OCI-LY7 (cell line): ENCODE results near the gene RIC8B. TPM values are rescaled to one million over a fixed set of nuclear protein-coding genes. Genes with fewer than 3 reads are reported as not detected.

Experiments
- BruUV-seq: library from RNA; stranded (reverse); fragments of 400-500 nt; replicated peaks from 2 replicates; lab custom pipeline; 2021; lab: Mats Ljungman, UMichigan
- CTCF ChIA-PET: fragments of 300-600 bp; sonication (Branson Sonifier 250); formaldehyde crosslinking; loops from one replicate; lab custom pipeline; 2022; ENCODE audit warnings: antibody characterized with exemption; ENCODE audit not compliant: unreplicated experiment; lab: Charles Lee
- POLR2A ChIA-PET: fragments of 300-600 bp; sonication (Branson Sonifier 250); formaldehyde crosslinking; loops from one replicate; lab custom pipeline; 2022; ENCODE audit warnings: antibody characterized with exemption; lab: Charles Lee
- DNase-seq: peaks from one replicate; pipeline ENCODE4 v3.0.0-alpha.2; 2015; ENCODE audit warnings: low spot score
- H2AFZ ChIP-seq: fragments of 200-600 bp; sonication (generic), shearing (Covaris generic); 2 replicates; pipeline ENCODE4 v1.6.1; 2014; ENCODE audit warnings: mild to moderate bottlenecking, antibody characterized with exemption, low read length, moderate library complexity
- H3K27ac ChIP-seq: fragments of 200-600 bp; sonication (generic); 2 replicates; pipeline ENCODE4 v1.5.1; 2014; ENCODE audit warnings: mixed run types, low read depth, mild to moderate bottlenecking, moderate library complexity, low read length, inconsistent platforms; ENCODE audit not compliant: poor library complexity, severe bottlenecking
- H3K36me3 ChIP-seq: fragments of 200-600 bp; sonication (generic); 2 replicates; pipeline ENCODE4 v1.6.1; 2014; ENCODE audit warnings: mild to moderate bottlenecking, antibody characterized with exemption, low read length, moderate library complexity, mixed read lengths; ENCODE audit not compliant: insufficient read depth
- H3K4me1 ChIP-seq: fragments of 200-600 bp; sonication (generic); 2 replicates; pipeline ENCODE4 v1.5.1; 2014; ENCODE audit warnings: mild to moderate bottlenecking, low read length; ENCODE audit not compliant: insufficient read depth, poor library complexity, severe bottlenecking
- H3K4me2 ChIP-seq: fragments of 200-600 bp; sonication (generic); 2 replicates; pipeline ENCODE4 v1.6.1; 2014; ENCODE audit warnings: mild to moderate bottlenecking, low read length
- H3K4me3 ChIP-seq: fragments of 200-600 bp; sonication (generic); 2 replicates; pipeline ENCODE4 v1.5.1; 2014; ENCODE audit warnings: mild to moderate bottlenecking, low read depth, low read length; ENCODE audit not compliant: poor library complexity, severe bottlenecking
- H3K79me2 ChIP-seq: fragments of 200-600 bp; sonication (generic); 2 replicates; pipeline ENCODE4 v1.6.1; 2016; ENCODE audit warnings: low read depth, mild to moderate bottlenecking, low read length, moderate library complexity, mixed read lengths; ENCODE audit not compliant: insufficient read depth
- H3K9me2 ChIP-seq: fragments of 200-600 bp; sonication (generic); 2 replicates; pipeline ENCODE4 v1.6.1; 2016; ENCODE audit warnings: mild to moderate bottlenecking, low read length, mixed read lengths; ENCODE audit not compliant: insufficient read depth
- H3K9me3 ChIP-seq: fragments of 200-600 bp; sonication (generic); 2 replicates; pipeline ENCODE4 v1.6.1; 2014; ENCODE audit warnings: mild to moderate bottlenecking, mixed run types, low read length, mixed read lengths
- H4K20me1 ChIP-seq: fragments of 200-600 bp; sonication (generic); 2 replicates; pipeline ENCODE4 v1.6.1; 2014; ENCODE audit warnings: mild to moderate bottlenecking, antibody characterized with exemption, low read length, moderate library complexity, mixed read lengths; ENCODE audit not compliant: insufficient read depth
- EZH2phosphoT487 ChIP-seq: fragments of 200-600 bp; sonication (generic); IDR thresholded peaks from 2 replicates; pipeline ENCODE4 v1.6.1; 2018; ENCODE audit warnings: low read depth, borderline replicate concordance, mild to moderate bottlenecking, mixed run types, antibody characterized with exemption, low read length, moderate library complexity, mixed read lengths
- intact Hi-C: fragments of 100-400 bp; cut with micrococcal nuclease; formaldehyde crosslinking; loops from one replicate; pipeline ENCODE4 v1.10.0; 2022; ENCODE audit not compliant: unreplicated experiment
- total RNA-seq, 2 experiments: library from RNA; depleted of rRNA in 1 of 2; stranded (reverse); fragments of >200 nt in 1 of 2; shearing (Covaris generic) in 1 of 2; gene quantifications; 2 replicates each; pipeline ENCODE4 v1.2.3, GENCODE V29; 2014 to 2022
- TF ChIP-seq, protein P1 (sequence below): fragments of 200-600 bp; sonication (generic); conservative IDR thresholded peaks from 2 replicates; pipeline ENCODE4 v1.5.1; 2014; ENCODE audit warnings: mild to moderate bottlenecking, antibody characterized with exemption, low read length, moderate library complexity, mixed read lengths

RIC8B gene
- total RNA-seq, 2 experiments from 2014 or later, result 9.6 TPM; not detected in 1

DNA sequence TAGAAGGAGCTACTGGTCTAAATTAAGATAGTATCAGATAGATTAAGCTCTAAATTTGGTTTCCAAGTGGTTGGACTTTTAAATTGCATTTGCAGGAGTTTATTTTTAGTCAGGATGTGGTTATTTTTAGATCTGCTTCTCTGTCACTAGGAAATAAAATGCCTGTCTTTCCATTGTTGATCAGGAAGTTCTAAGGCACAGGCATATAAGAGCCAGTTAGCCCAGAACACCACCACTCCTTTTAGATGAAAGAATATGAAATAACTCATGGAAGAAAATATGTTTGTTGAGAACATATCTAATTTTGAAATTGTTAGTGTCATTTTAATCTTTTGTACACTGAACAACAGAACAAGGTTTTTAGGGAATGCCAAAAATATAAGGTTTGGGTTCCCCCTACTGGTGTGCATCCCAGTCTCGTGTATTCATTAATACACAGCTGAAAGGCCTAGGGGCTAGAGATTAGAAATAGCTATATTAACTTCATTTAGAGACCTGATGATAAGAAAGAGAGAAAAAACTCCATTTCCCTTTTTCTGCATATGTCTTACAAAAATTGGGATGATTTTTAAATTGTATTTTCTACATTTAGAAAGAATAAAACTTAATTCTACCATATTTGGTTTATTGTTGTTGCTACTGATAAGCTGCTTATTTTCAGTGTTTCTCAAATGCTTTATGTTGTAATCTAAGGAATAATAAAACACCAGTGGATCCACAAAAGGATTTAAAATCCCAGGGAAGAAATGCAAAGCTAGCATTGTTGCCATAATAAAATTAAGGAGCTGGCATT, 67.2 kb downstream of the RIC8B start:
- Histone ChIP-seq H4K20me1 (no peaks in the 10 kb centered on the region; the same call in 1 of the 2 replicates), H3K9me3 (no peaks in the 10 kb centered on the region), H3K4me1 (no peaks in the 10 kb centered on the region), H3K27ac (no peak overlapping the region), H3K36me3 (no peaks in the 10 kb centered on the region), H3K9me2 (no peaks in the 10 kb centered on the region), H2AFZ (no peak overlapping the region), H3K79me2 (no peaks in the 10 kb centered on the region), H3K4me3 (no peak overlapping the region), H3K4me2 (no peak overlapping the region)
- ChIA-PET CTCF (interaction anchor here (0.5 to 0.8 kb wide), 5 partner anchors 105 to 486 kb away, joined by 3 to 4 read pairs (median 3); partner anchors contain the start of gene POLR3B), POLR2A (interaction anchor here (0.9 to 1.1 kb wide), 3 partner anchors 21 to 424 kb away, joined by 3 to 4 read pairs (median 4); no protein-coding TSS in a partner anchor)
- DNase-seq, result peak; percentile 62
- intact Hi-C loops, result loop anchor here (1.0 to 2.0 kb wide), 2 partner anchors 105 to 457 kb away; no protein-coding TSS in a partner anchor
- BruUV-seq, result no TSS peak
- no peak for TF ChIP-seq EZH2phosphoT487
- TF ChIP-seq, protein P1, sequence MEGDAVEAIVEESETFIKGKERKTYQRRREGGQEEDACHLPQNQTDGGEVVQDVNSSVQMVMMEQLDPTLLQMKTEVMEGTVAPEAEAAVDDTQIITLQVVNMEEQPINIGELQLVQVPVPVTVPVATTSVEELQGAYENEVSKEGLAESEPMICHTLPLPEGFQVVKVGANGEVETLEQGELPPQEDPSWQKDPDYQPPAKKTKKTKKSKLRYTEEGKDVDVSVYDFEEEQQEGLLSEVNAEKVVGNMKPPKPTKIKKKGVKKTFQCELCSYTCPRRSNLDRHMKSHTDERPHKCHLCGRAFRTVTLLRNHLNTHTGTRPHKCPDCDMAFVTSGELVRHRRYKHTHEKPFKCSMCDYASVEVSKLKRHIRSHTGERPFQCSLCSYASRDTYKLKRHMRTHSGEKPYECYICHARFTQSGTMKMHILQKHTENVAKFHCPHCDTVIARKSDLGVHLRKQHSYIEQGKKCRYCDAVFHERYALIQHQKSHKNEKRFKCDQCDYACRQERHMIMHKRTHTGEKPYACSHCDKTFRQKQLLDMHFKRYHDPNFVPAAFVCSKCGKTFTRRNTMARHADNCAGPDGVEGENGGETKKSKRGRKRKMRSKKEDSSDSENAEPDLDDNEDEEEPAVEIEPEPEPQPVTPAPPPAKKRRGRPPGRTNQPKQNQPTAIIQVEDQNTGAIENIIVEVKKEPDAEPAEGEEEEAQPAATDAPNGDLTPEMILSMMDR, result peak; percentile 94

DNA sequence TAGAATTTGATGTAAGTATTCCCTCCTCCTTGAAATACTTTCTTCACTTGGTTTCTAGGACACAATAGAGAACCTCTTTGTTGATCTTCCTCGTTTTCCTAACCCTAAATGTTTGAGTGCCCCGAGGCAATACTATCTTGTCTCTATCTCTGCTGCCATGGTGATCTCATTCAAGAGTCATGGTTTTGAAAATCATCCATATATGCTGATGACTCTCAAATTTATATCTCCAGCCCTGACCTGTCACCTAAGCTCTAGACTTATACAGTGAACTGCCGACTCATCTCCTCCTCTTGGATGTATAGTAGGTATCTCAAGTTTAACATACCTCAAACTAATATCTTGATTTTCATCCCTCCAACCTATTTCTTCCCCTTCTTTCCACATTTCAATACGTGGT, 71.4 kb downstream of the RIC8B start:
- ChIA-PET CTCF (no interaction called here), POLR2A (no interaction called here)
- Histone ChIP-seq H4K20me1 (no peaks in the 10 kb centered on the region), H3K27ac (no peak overlapping the region), H3K4me1 (no peaks in the 10 kb centered on the region), H2AFZ (no peak overlapping the region), H3K9me3 (no peaks in the 10 kb centered on the region), H3K36me3 (no peaks in the 10 kb centered on the region), H3K4me3 (no peak overlapping the region), H3K79me2 (no peaks in the 10 kb centered on the region), H3K9me2 (no peaks in the 10 kb centered on the region), H3K4me2 (no peak overlapping the region)
- no TSS peak for BruUV-seq
- DNase-seq, result no peak
- TF ChIP-seq EZH2phosphoT487, result no peak
- TF ChIP-seq, protein P1, result no peak
- intact Hi-C loops, result no loop called here

DNA sequence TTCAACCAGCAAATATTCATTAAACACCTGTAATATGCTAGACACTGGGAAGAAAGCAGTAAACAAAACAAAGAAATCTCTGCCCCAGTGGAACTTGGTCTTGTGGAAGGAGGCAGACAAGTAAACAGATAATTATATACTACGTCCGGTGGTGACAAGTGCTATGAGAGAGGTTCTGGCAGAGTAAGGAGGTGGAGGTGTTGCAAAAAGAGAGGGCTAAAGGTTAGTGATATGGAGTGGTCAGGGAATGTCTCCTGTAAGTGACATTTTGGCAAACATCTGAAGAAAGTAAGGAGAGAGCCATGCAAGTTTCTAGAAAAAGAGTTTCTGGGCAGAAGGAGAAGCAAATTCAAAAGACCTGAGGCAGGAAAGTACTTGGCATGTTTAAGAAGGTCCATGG, 73.4 kb downstream of the RIC8B start:
- H3K27ac ChIP-seq, result no peak overlapping the region
- intact Hi-C loops, result no loop called here
- no peaks in the 10 kb centered on the region for H3K4me1 ChIP-seq
- H3K9me2 ChIP-seq, result no peaks in the 10 kb centered on the region
- no peak for DNase-seq
- POLR2A ChIA-PET, result interaction anchor here (0.7 kb wide), 1 partner anchor 89 kb away, joined by 3 read pairs; no protein-coding TSS in a partner anchor
- no peaks in the 10 kb centered on the region for H4K20me1 ChIP-seq
- H3K4me3 ChIP-seq, result no peak overlapping the region
- H2AFZ ChIP-seq, result no peak overlapping the region
- H3K79me2 ChIP-seq, result no peaks in the 10 kb centered on the region
- TF ChIP-seq EZH2phosphoT487, result no peak
- TF ChIP-seq, protein P1, result no peak
- no peak overlapping the region for H3K4me2 ChIP-seq
- no peaks in the 10 kb centered on the region for H3K36me3 ChIP-seq
- no peaks in the 10 kb centered on the region for H3K9me3 ChIP-seq
- CTCF ChIA-PET, result no interaction called here
- no TSS peak for BruUV-seq
